Measurements from ENCODE around the gene PAK1IP1.

GRCh38 chr6:10659699-10660348, 34.9 kb upstream of the PAK1IP1 start:
- TF ChIP-seq, protein P1, sequence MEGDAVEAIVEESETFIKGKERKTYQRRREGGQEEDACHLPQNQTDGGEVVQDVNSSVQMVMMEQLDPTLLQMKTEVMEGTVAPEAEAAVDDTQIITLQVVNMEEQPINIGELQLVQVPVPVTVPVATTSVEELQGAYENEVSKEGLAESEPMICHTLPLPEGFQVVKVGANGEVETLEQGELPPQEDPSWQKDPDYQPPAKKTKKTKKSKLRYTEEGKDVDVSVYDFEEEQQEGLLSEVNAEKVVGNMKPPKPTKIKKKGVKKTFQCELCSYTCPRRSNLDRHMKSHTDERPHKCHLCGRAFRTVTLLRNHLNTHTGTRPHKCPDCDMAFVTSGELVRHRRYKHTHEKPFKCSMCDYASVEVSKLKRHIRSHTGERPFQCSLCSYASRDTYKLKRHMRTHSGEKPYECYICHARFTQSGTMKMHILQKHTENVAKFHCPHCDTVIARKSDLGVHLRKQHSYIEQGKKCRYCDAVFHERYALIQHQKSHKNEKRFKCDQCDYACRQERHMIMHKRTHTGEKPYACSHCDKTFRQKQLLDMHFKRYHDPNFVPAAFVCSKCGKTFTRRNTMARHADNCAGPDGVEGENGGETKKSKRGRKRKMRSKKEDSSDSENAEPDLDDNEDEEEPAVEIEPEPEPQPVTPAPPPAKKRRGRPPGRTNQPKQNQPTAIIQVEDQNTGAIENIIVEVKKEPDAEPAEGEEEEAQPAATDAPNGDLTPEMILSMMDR (IDR thresholded peaks at IDR 0.05; ENCODE audit: insufficient read depth, low read depth, low read length), result no peak
- no peak for TF ChIP-seq EZH2 (IDR thresholded peaks at IDR 0.05; ENCODE audit: insufficient read depth, low read length)
